Mucosa of stomach (tissue), 1 donor: ENCODE results near the gene RABAC1.
A peak's percentile ranks its signal among the peaks of the same experiment; 100 is the strongest.

Source experiments
- H3K27me3 ChIP-seq: one replicate; pipeline ENCODE4 v1.7.0; 2013; ENCODE audit warnings: mild to moderate bottlenecking, low read length; ENCODE audit not compliant: control insufficient read depth, insufficient read depth
- H3K36me3 ChIP-seq: one replicate; pipeline ENCODE4 v1.7.0; 2013; ENCODE audit warnings: low read length; ENCODE audit not compliant: control insufficient read depth, insufficient read depth
- H3K4me1 ChIP-seq: one replicate; pipeline ENCODE4 v1.7.0; 2013; ENCODE audit warnings: mild to moderate bottlenecking, low read length; ENCODE audit not compliant: control insufficient read depth, insufficient read depth
- H3K4me3 ChIP-seq: one replicate; pipeline ENCODE4 v1.7.0; 2013; ENCODE audit warnings: low read length
- H3K9ac ChIP-seq: one replicate; pipeline ENCODE4 v1.7.0; 2013; ENCODE audit warnings: mild to moderate bottlenecking, low read length, moderate library complexity
- H3K9me3 ChIP-seq: one replicate; pipeline ENCODE4 v1.7.0; 2013; ENCODE audit warnings: mild to moderate bottlenecking, low read length, moderate library complexity; ENCODE audit not compliant: control insufficient read depth
- donor health status: Pancreatic carcinoma.

The RABAC1 gene

GRCh38 chr19:41937525-41938468 lies 21.3 kb downstream of the RABAC1 start:
- Histone ChIP-seq H3K4me3 (no peak overlapping the region), H3K27me3 (peaks cover 66% of the 10 kb centered on the region), H3K4me1 (peaks cover 22% of the 10 kb centered on the region), H3K9me3 (no peaks in the 10 kb centered on the region), H3K9ac (no peak overlapping the region), H3K36me3 (no peaks in the 10 kb centered on the region)

- Histone ChIP-seq H3K36me3 (no peaks in the 10 kb centered on the region), H3K9ac (no peak overlapping the region), H3K9me3 (no peaks in the 10 kb centered on the region), H3K4me1 (peaks cover 27% of the 10 kb centered on the region), H3K4me3 (no peak overlapping the region), H3K27me3 (peaks cover 74% of the 10 kb centered on the region)
These were observed 22.2 kb downstream of the RABAC1 start for GRCh38 chr19:41936961-41937360.

GRCh38 chr19:41936416-41936850 lies 22.7 kb downstream of the RABAC1 start:
- no peaks in the 10 kb centered on the region for H3K36me3 ChIP-seq
- H3K4me3 ChIP-seq, result no peak overlapping the region
- H3K27me3 ChIP-seq, result peaks cover 76% of the 10 kb centered on the region
- no peaks in the 10 kb centered on the region for H3K9me3 ChIP-seq
- H3K9ac ChIP-seq, result no peak overlapping the region
- peaks cover 27% of the 10 kb centered on the region for H3K4me1 ChIP-seq

GRCh38 chr19:41935760-41936415 lies 23.2 kb downstream of the RABAC1 start:
- no peaks in the 10 kb centered on the region for H3K36me3 ChIP-seq
- no peak overlapping the region for H3K9ac ChIP-seq
- peaks cover 27% of the 10 kb centered on the region for H3K4me1 ChIP-seq
- peaks cover 76% of the 10 kb centered on the region for H3K27me3 ChIP-seq
- no peaks in the 10 kb centered on the region for H3K9me3 ChIP-seq
- H3K4me3 ChIP-seq, result no peak overlapping the region

GRCh38 chr19:41934849-41935374 lies 24.2 kb downstream of the RABAC1 start:
- peaks cover 73% of the 10 kb centered on the region for H3K27me3 ChIP-seq
- H3K36me3 ChIP-seq, result no peaks in the 10 kb centered on the region
- H3K9ac ChIP-seq, result peak overlapping the region; percentile 20
- H3K9me3 ChIP-seq, result no peaks in the 10 kb centered on the region
- H3K4me3 ChIP-seq, result no peak overlapping the region
- H3K4me1 ChIP-seq, result peaks cover 28% of the 10 kb centered on the region

- peaks cover 80% of the 10 kb centered on the region for H3K27me3 ChIP-seq
These were observed 25.3 kb downstream of the RABAC1 start for GRCh38 chr19:41933693-41934426.

GRCh38 chr19:41932720-41933332 lies 26.3 kb downstream of the RABAC1 start:
- Histone ChIP-seq H3K4me1 (peaks cover 41% of the 10 kb centered on the region), H3K36me3 (no peaks in the 10 kb centered on the region), H3K27me3 (peaks cover 87% of the 10 kb centered on the region), H3K9me3 (no peaks in the 10 kb centered on the region), H3K4me3 (no peak overlapping the region), H3K9ac (no peak overlapping the region)

More at GRCh38 chr19:41933693-41934426, 25.3 kb downstream of the RABAC1 start:
- H3K36me3 ChIP-seq, result no peaks in the 10 kb centered on the region
- no peak overlapping the region for H3K4me3 ChIP-seq
- H3K4me1 ChIP-seq, result peaks cover 39% of the 10 kb centered on the region
- H3K9ac ChIP-seq, result no peak overlapping the region
- no peaks in the 10 kb centered on the region for H3K9me3 ChIP-seq

GRCh38 chr19:41932259-41932719 lies 26.8 kb downstream of the RABAC1 start:
- Histone ChIP-seq H3K9ac (no peak overlapping the region), H3K4me1 (peaks cover 41% of the 10 kb centered on the region), H3K4me3 (no peak overlapping the region), H3K27me3 (peaks cover 88% of the 10 kb centered on the region), H3K36me3 (no peaks in the 10 kb centered on the region), H3K9me3 (no peaks in the 10 kb centered on the region)

GRCh38 chr19:41930926-41931592 lies 28.1 kb downstream of the RABAC1 start:
- no peak overlapping the region for H3K9ac ChIP-seq
- H3K36me3 ChIP-seq, result no peaks in the 10 kb centered on the region
- H3K4me3 ChIP-seq, result no peak overlapping the region
- peaks cover 86% of the 10 kb centered on the region for H3K27me3 ChIP-seq
- H3K4me1 ChIP-seq, result peaks cover 36% of the 10 kb centered on the region
- no peaks in the 10 kb centered on the region for H3K9me3 ChIP-seq

- H3K9ac ChIP-seq, result no peak overlapping the region
- peaks cover 33% of the 10 kb centered on the region for H3K4me1 ChIP-seq
- H3K4me3 ChIP-seq, result no peak overlapping the region
- peaks cover 88% of the 10 kb centered on the region for H3K27me3 ChIP-seq
- no peaks in the 10 kb centered on the region for H3K9me3 ChIP-seq
- no peaks in the 10 kb centered on the region for H3K36me3 ChIP-seq
These were observed 28.8 kb downstream of the RABAC1 start for GRCh38 chr19:41930322-41930722.

- no peaks in the 10 kb centered on the region for H3K9me3 ChIP-seq
- H3K36me3 ChIP-seq, result no peaks in the 10 kb centered on the region
- no peak overlapping the region for H3K4me3 ChIP-seq
- H3K4me1 ChIP-seq, result peaks cover 26% of the 10 kb centered on the region
- peaks cover 88% of the 10 kb centered on the region for H3K27me3 ChIP-seq
- no peak overlapping the region for H3K9ac ChIP-seq
These were observed 29.5 kb downstream of the RABAC1 start for GRCh38 chr19:41929536-41930071.
